GM21528 (cell line): Measurements from ENCODE around the gene ATF1.
"Not testable (repeated sequence)": the region's sequence is repeated elsewhere in the genome, so short reads cannot be mapped to it uniquely, and the experiment has no call there.

Experiments used
- ATAC-seq: cut with Tn5 transposase; IDR thresholded peaks from one replicate; pipeline ENCODE4 v1.9.1; 2021; ENCODE audit warnings: mild to moderate bottlenecking, moderate library complexity; ENCODE audit not compliant: unreplicated experiment, low FRiP score

The ATF1 gene

DNA sequence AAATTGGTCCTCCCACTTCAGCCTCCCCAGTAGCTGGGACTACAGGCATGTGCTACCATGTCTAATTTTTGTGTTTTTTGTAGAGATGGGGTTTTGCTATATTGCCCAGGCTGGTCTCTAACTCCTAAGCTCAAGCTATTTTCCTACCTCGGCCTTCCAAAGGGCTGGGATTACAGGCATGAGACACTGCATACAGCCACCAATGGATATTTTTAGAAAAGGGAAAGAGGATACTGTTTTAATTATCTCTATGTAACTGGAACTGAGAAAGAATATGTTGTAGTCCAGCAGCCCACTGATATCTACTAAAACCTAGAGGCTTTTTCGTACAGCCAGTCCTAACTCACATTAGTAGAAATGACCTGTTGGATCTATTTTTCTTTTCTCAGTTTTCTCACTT is 85.1 kb downstream of the ATF1 start:
- no peak for ATAC-seq

- ATAC-seq: not testable (repeated sequence)
These were observed 91.3 kb downstream of the ATF1 start for GRCh38 chr12:50855218-50855617.

GRCh38 chr12:50855679-50856078 is 91.8 kb downstream of the ATF1 start:
- not testable (repeated sequence) for ATAC-seq

- ATAC-seq: no peak
These were observed 95.9 kb downstream of the ATF1 start for GRCh38 chr12:50859621-50860310.

DNA sequence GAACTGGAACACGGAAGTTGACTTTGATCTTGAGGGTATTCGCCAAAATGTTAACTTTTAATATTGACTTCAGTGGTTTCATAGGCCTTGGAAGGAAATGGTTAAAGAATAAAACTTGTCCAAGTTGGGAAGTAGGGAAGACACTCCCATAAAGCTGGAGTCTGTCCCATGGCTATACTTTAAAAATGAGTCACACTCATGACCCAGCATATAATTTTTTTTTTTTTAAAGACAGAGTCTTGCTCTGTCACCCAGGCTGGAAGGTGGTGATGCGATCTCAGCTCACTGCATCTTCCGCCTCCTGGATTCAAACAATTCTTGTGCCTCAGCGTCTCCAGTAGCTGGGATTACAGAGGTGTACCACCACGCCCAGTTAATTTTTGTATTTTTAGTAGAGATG is 98.4 kb downstream of the ATF1 start:
- no peak for ATAC-seq

GRCh38 chr12:50865266-50865665 is 101.4 kb downstream of the ATF1 start:
- ATAC-seq: no peak

- not testable (repeated sequence) for ATAC-seq
These were observed 105.0 kb downstream of the ATF1 start for GRCh38 chr12:50868881-50869280.
